ENCODE measurements around the gene EXOC4. TPM values are rescaled to one million over a fixed set of nuclear protein-coding genes. Genes with fewer than 3 reads are reported as not detected.

The EXOC4 gene
- total RNA-seq, 4 donors from 2014 or later, result 82.4 to 204 (median 128) TPM

DNA sequence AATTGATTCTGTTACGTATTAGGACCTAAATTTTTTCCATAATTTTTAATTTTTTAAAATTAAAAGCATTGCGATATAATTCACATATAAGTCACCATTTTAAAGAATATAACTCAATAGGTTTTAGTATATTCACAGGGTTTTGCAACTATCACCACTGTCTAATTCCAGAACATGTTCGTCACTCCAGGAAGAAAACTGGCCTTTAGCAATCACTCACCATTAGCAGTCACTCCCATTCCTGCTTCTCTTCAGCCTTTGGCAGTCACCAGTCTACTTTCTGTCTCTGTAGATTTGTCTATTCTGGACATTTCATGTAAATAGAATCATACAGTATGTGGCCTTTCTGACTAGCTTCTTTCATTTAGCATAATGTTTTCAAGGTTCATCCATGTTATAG, 176.5 kb downstream of the EXOC4 start:
- DNase-seq, result no peak
- TF ChIP-seq POLR2AphosphoS5 (IDR thresholded peaks at IDR 0.05), result no peak
- TF ChIP-seq POLR2A (IDR thresholded peaks at IDR 0.05), result no peak
- TF ChIP-seq, protein P1, sequence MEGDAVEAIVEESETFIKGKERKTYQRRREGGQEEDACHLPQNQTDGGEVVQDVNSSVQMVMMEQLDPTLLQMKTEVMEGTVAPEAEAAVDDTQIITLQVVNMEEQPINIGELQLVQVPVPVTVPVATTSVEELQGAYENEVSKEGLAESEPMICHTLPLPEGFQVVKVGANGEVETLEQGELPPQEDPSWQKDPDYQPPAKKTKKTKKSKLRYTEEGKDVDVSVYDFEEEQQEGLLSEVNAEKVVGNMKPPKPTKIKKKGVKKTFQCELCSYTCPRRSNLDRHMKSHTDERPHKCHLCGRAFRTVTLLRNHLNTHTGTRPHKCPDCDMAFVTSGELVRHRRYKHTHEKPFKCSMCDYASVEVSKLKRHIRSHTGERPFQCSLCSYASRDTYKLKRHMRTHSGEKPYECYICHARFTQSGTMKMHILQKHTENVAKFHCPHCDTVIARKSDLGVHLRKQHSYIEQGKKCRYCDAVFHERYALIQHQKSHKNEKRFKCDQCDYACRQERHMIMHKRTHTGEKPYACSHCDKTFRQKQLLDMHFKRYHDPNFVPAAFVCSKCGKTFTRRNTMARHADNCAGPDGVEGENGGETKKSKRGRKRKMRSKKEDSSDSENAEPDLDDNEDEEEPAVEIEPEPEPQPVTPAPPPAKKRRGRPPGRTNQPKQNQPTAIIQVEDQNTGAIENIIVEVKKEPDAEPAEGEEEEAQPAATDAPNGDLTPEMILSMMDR (IDR thresholded peaks at IDR 0.05), result no peak
- no peak for TF ChIP-seq EP300 (IDR thresholded peaks at IDR 0.05; ENCODE audit: low read depth)
- H3K4me1 ChIP-seq, result peaks cover 0 to 4% (median 0%) of the 10 kb centered on the region in 4 donors
- H3K27me3 ChIP-seq, result no peaks in the 10 kb centered on the region
- no peak overlapping the region for H3K4me3 ChIP-seq
- 96 to 100% methylated on average over 3 of the region's 3 CpGs for WGBS, 2 donors (ENCODE audit: low coverage in 1 of 2)
- in situ Hi-C loops (cut with MboI; ENCODE audit: low pct_ligation_motif_present in 1 of 4, low pct_unique_long_range_greater_than_20kb in 1 of 4, low sequenced_read_pairs in 3 of 4) (no loop called here), intact Hi-C loops (cut with DNase I; ENCODE audit: low total_unique reads) (no loop called here)
- no peaks in the 10 kb centered on the region for H3K36me3 ChIP-seq
- no peak overlapping the region for H3K27ac ChIP-seq
- H3K9me3 ChIP-seq, result no peaks in the 10 kb centered on the region

DNA sequence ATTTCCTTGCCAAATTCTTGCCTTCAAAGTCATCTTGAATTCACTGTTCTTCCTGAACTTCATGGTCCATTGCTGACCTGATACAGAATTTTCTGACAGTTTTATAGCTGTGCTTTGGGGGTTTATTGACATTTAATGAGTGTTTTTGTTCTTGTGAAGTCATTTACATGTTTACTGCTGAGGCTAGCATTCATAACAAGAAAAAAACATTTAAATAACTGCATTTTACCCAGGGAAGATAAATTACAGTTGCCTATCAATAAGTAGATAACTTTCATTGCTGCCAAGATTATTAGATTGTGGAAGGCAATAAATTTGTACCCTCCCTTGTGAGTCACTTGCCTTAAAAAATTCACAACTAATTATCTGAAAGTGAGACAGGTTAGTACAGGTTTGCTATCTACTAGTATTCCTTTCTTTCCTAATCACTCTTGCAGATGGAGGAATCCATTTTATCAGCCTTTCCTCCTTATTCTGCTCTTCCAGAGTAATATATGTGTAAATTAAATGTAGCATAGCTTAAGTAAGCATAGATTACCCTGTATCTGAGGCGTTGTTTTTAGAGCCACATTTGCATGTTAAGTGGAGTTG, 178.4 kb downstream of the EXOC4 start:
- Histone ChIP-seq H3K9me3 (no peaks in the 10 kb centered on the region), H3K27me3 (no peaks in the 10 kb centered on the region), H3K4me3 (no peak overlapping the region), H3K27ac (no peak overlapping the region), H3K36me3 (no peaks in the 10 kb centered on the region), H3K4me1 (peaks cover 0 to 4% (median 0%) of the 10 kb centered on the region in 4 donors)
- TF ChIP-seq POLR2A (IDR thresholded peaks at IDR 0.05) (no peak), EP300 (IDR thresholded peaks at IDR 0.05; ENCODE audit: low read depth) (no peak), POLR2AphosphoS5 (IDR thresholded peaks at IDR 0.05) (no peak)
- TF ChIP-seq, protein P1 (IDR thresholded peaks at IDR 0.05), result no peak
- 78 to 91% methylated on average over 1 of the region's 1 CpG for WGBS, 2 donors (ENCODE audit: low coverage in 1 of 2)
- in situ Hi-C loops (cut with MboI; ENCODE audit: low pct_ligation_motif_present in 1 of 4, low pct_unique_long_range_greater_than_20kb in 1 of 4, low sequenced_read_pairs in 3 of 4), result no loop called here
- no peak for DNase-seq
- intact Hi-C loops (cut with DNase I; ENCODE audit: low total_unique reads), result no loop called here

- no peak for DNase-seq
- H3K36me3 ChIP-seq, result no peaks in the 10 kb centered on the region
- TF ChIP-seq POLR2A (IDR thresholded peaks at IDR 0.05) (no peak), POLR2AphosphoS5 (IDR thresholded peaks at IDR 0.05) (no peak), EP300 (IDR thresholded peaks at IDR 0.05; ENCODE audit: low read depth) (no peak)
- TF ChIP-seq, protein P1 (IDR thresholded peaks at IDR 0.05), result no peak
- in situ Hi-C loops (cut with MboI; ENCODE audit: low pct_ligation_motif_present in 1 of 4, low pct_unique_long_range_greater_than_20kb in 1 of 4, low sequenced_read_pairs in 3 of 4) (no loop called here), intact Hi-C loops (cut with DNase I; ENCODE audit: low total_unique reads) (no loop called here)
- 95% methylated on average over 4 of the region's 4 CpGs; no CpG with 5 or more reads in 1 of the 2 donors for WGBS, 2 donors (ENCODE audit: low coverage in 1 of 2)
- no peak overlapping the region for H3K4me3 ChIP-seq
- H3K9me3 ChIP-seq, result no peaks in the 10 kb centered on the region
- H3K27ac ChIP-seq, result no peak overlapping the region
- H3K27me3 ChIP-seq, result no peaks in the 10 kb centered on the region
- peaks cover 0 to 4% (median 0%) of the 10 kb centered on the region in 4 donors for H3K4me1 ChIP-seq
These were observed 180.4 kb downstream of the EXOC4 start for GRCh38 chr7:133433165-133433812.

DNA sequence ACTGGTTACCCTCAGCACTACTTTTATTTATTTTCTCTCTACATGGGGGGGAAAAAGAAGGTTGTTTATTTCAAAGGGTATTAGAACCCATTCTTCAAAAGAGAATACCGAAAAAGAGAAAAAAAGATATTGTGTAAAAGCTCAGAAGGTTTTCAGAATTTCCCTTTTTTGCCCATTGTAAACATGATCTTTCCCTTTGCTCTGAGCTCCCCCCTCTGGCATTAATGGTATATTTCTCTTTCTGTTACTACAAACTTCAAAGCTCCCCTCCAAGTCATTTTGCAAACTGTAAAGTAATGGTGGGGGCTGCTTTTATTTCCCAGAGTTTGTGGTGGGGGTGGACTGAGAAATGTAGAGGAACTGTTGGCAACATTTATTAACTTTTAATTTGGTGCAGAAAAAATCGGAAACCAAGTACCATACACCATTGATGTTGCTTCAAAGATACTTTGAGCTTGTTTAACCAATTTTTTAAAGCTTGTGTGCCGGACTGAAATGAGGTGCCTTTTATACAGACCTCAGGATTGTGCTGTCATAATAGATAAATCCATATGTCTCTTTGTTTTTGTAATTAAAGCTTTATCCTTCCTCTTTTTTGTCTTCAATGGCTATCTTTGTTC, 181.5 kb downstream of the EXOC4 start:
- TF ChIP-seq, protein P1 (IDR thresholded peaks at IDR 0.05), result peak in 3 of 5 experiments; percentile 16 to 21 (median 19)
- TF ChIP-seq EP300 (IDR thresholded peaks at IDR 0.05; ENCODE audit: low read depth), result no peak
- no peaks in the 10 kb centered on the region for H3K27me3 ChIP-seq
- in situ Hi-C loops (cut with MboI; ENCODE audit: low pct_ligation_motif_present in 1 of 4, low pct_unique_long_range_greater_than_20kb in 1 of 4, low sequenced_read_pairs in 3 of 4) (no loop called here), intact Hi-C loops (cut with DNase I; ENCODE audit: low total_unique reads) (no loop called here)
- H3K27ac ChIP-seq, result no peak overlapping the region
- 51 to 61% methylated on average over 3 of the region's 3 CpGs for WGBS, 2 donors (ENCODE audit: low coverage in 1 of 2)
- no peaks in the 10 kb centered on the region for H3K9me3 ChIP-seq
- peaks cover 0 to 4% (median 0%) of the 10 kb centered on the region in 4 donors for H3K4me1 ChIP-seq
- no peak for DNase-seq
- no peak overlapping the region for H3K4me3 ChIP-seq
- H3K36me3 ChIP-seq, result no peaks in the 10 kb centered on the region

Data from transverse colon (tissue), 4 donors.